ENCODE measurements around the gene SORD.

Gene SORD

GRCh38 chr15:45097466-45097865, 74.5 kb downstream of the SORD start:
- Histone ChIP-seq H4K20me1 (ENCODE audit: insufficient read depth, low read length) (no peaks in the 10 kb centered on the region), H3K9ac (ENCODE audit: low read length) (no peak overlapping the region), H3K36me3 (replicated peaks; ENCODE audit: low read depth, low read length) (no peaks in the 10 kb centered on the region), H3K4me2 (ENCODE audit: low read length) (no peak overlapping the region), H3K27ac (ENCODE audit: low read length) (no peak overlapping the region), H3K79me2 (ENCODE audit: low read length) (no peaks in the 10 kb centered on the region), H2AFZ (ENCODE audit: low read depth, low read length) (no peak overlapping the region), H3K4me1 (ENCODE audit: low read length) (no peaks in the 10 kb centered on the region), H3K27me3 (ENCODE audit: low read depth, low read length) (no peaks in the 10 kb centered on the region), H3K4me3 (ENCODE audit: low read length) (no peak overlapping the region), H3K9me3 (ENCODE audit: insufficient read depth, low read length) (no peaks in the 10 kb centered on the region)
- no peak for TF ChIP-seq CTCF (IDR thresholded peaks at IDR 0.05; ENCODE audit: low read depth, low read length)
- TF ChIP-seq EZH2phosphoT487 (IDR thresholded peaks at IDR 0.05; ENCODE audit: low read depth): no peak

DNA sequence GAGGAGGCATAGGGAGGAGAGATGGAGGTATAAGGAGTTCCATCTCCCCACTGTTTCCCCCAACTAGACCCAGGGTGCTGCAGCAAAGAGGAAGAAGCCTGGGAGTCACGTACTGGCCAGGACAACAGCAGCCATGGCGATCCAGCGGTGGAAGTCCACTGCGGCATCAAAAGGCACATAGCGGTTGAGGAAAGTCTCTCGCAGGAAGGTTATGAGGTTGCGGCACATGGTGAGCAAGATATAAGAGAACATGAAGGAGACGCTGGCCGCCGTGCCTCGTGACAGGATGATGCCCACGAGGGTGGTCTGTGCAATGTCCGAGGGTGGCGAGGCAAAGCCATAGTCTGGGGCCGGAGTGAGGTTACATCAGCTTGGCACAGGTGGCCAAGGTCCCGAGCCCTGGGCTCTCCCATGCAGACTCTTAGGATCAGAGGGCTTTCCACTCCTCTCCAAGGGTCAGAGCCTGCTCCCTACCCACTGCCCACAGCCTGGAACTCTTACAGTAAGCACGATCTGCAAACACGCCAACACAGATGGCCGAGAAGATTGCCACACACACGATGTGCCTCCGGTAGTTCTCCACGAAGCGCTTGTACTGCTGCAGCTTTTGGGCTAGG, 76.7 kb downstream of the SORD start:
- Histone ChIP-seq H3K4me2 (ENCODE audit: low read length) (no peak overlapping the region), H2AFZ (ENCODE audit: low read depth, low read length) (no peak overlapping the region), H3K9ac (ENCODE audit: low read length) (no peak overlapping the region), H3K4me1 (ENCODE audit: low read length) (no peaks in the 10 kb centered on the region), H3K9me3 (ENCODE audit: insufficient read depth, low read length) (no peaks in the 10 kb centered on the region), H3K27ac (ENCODE audit: low read length) (no peak overlapping the region), H3K27me3 (ENCODE audit: low read depth, low read length) (no peaks in the 10 kb centered on the region), H3K4me3 (ENCODE audit: low read length) (no peak overlapping the region), H3K36me3 (replicated peaks; ENCODE audit: low read depth, low read length) (no peaks in the 10 kb centered on the region), H4K20me1 (ENCODE audit: insufficient read depth, low read length) (no peaks in the 10 kb centered on the region), H3K79me2 (ENCODE audit: low read length) (no peaks in the 10 kb centered on the region)
- TF ChIP-seq CTCF (IDR thresholded peaks at IDR 0.05; ENCODE audit: low read depth, low read length) (no peak), EZH2phosphoT487 (IDR thresholded peaks at IDR 0.05; ENCODE audit: low read depth) (no peak)

DNA sequence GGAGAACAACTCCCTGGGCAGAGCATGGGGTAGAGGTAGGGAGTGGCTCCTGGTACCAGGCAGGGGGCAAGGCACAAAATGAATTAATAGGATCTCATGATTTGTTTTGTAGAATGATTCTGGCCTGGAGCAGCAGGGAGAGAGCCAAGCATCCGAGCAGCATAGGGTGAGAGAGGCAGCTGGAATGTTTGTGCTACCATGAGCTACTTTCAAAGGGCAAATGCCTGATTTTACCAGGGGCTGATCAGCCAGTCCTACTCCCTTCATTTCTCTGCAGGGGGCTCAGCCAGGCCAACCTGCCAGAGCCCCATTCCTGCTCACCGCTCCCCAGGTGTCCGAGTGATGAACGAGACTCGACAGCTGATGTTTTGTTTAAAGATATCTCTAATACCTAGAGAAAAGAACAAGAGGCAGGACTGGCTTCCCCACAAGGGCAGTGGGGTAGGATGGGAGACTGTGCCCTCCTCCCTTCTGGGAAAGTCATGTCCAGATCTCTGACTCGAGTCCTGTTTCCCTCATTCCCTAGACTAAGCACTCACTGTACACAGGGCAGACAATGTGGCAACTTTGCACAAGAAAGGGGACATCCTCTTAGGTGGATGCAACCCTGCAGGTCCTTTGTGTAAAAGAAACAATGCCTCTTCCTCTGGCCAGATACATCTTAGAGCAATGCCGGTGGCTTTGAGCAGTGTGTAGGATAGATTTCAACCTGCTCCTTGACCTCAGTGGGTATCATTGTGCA, 78.1 kb downstream of the SORD start:
- no peak overlapping the region for H3K4me2 ChIP-seq (ENCODE audit: low read length)
- no peaks in the 10 kb centered on the region for H3K4me1 ChIP-seq (ENCODE audit: low read length)
- H3K36me3 ChIP-seq (replicated peaks; ENCODE audit: low read depth, low read length): no peaks in the 10 kb centered on the region
- H3K27ac ChIP-seq (ENCODE audit: low read length): no peak overlapping the region
- no peaks in the 10 kb centered on the region for H3K9me3 ChIP-seq (ENCODE audit: insufficient read depth, low read length)
- no peaks in the 10 kb centered on the region for H3K27me3 ChIP-seq (ENCODE audit: low read depth, low read length)
- no peak overlapping the region for H3K9ac ChIP-seq (ENCODE audit: low read length)
- H3K4me3 ChIP-seq (ENCODE audit: low read length): no peak overlapping the region
- no peaks in the 10 kb centered on the region for H4K20me1 ChIP-seq (ENCODE audit: insufficient read depth, low read length)
- H3K79me2 ChIP-seq (ENCODE audit: low read length): no peaks in the 10 kb centered on the region
- no peak overlapping the region for H2AFZ ChIP-seq (ENCODE audit: low read depth, low read length)
- TF ChIP-seq EZH2phosphoT487 (IDR thresholded peaks at IDR 0.05; ENCODE audit: low read depth): no peak
- TF ChIP-seq CTCF (IDR thresholded peaks at IDR 0.05; ENCODE audit: low read depth, low read length): no peak

- H4K20me1 ChIP-seq (ENCODE audit: insufficient read depth, low read length): no peaks in the 10 kb centered on the region
- H3K9ac ChIP-seq (ENCODE audit: low read length): no peak overlapping the region
- H2AFZ ChIP-seq (ENCODE audit: low read depth, low read length): no peak overlapping the region
- H3K36me3 ChIP-seq (replicated peaks; ENCODE audit: low read depth, low read length): no peaks in the 10 kb centered on the region
- no peak overlapping the region for H3K4me3 ChIP-seq (ENCODE audit: low read length)
- H3K27me3 ChIP-seq (ENCODE audit: low read depth, low read length): no peaks in the 10 kb centered on the region
- H3K27ac ChIP-seq (ENCODE audit: low read length): no peak overlapping the region
- TF ChIP-seq EZH2phosphoT487 (IDR thresholded peaks at IDR 0.05; ENCODE audit: low read depth) (no peak), CTCF (IDR thresholded peaks at IDR 0.05; ENCODE audit: low read depth, low read length) (no peak)
- no peaks in the 10 kb centered on the region for H3K79me2 ChIP-seq (ENCODE audit: low read length)
- H3K4me1 ChIP-seq (ENCODE audit: low read length): no peaks in the 10 kb centered on the region
- no peak overlapping the region for H3K4me2 ChIP-seq (ENCODE audit: low read length)
- no peaks in the 10 kb centered on the region for H3K9me3 ChIP-seq (ENCODE audit: insufficient read depth, low read length)
Observed at GRCh38 chr15:45101749-45102148, 78.8 kb downstream of the SORD start.
